Stimulated activated CD8-positive, alpha-beta memory T cell treated with anti-CD3 and anti-CD28 coated beads, Interleukin-2, amount 100 ng/mL, for 48 hours (primary cell): Measurements from ENCODE around the gene OR9Q1.

Experiments used
- DNase-seq, 2 donors: peaks; one replicate each; pipeline ENCODE4 v3.0.0-alpha.2; 2020; ENCODE audit warnings: low read depth in 2 of 2

The OR9Q1 gene

DNA sequence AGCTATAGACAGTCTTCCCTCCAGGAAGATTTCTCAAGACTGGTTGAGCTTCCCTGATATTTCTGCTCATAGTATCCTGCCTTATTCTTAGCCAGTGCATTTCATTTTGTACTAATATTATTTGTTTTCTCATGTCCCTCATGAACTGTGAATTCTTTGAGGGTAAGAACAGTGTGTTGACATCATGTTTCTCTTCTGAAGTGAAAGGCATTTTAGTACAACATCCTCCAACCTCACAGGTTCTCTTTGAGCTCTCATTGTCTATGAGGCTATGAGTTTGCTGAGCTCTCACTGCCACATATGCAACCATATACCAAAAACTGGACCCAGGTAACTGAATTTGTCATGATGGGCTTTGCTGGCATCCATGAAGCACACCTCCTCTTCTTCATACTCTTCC lies 7.0 kb downstream of the OR9Q1 start, which contains the start of gene OR6Q1:
Gene OR6Q1 (plus strand): TSS at position 301 of the 400 bp plus-strand sequence. CDS start 0 bp downstream, at position 301.
- no peak for DNase-seq

DNA sequence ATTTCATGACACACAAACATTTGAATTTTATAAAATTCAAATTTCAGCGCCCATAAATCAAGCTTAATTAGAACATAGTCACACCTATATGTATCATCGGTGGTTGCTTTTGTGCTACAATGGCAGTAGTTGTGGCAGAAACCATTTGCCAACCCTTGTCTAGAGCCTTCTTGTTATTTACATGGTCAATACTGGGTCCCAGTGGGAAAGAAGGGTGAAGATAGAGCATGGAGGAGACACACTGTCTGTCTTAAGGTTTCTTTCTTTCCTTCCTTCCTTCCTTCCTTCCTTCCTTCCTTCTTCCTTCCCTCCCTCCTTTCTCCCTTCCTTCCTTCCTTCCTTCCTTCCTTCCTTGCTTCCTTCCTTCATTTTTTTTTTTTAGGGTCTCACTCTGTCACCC lies 10.8 kb downstream of the OR9Q1 start:
- no peak for DNase-seq

GRCh38 chr11:58039589-58039988 lies 15.9 kb downstream of the OR9Q1 start:
- DNase-seq = no peak

GRCh38 chr11:58043379-58043778 lies 19.7 kb downstream of the OR9Q1 start:
- no peak for DNase-seq

DNA sequence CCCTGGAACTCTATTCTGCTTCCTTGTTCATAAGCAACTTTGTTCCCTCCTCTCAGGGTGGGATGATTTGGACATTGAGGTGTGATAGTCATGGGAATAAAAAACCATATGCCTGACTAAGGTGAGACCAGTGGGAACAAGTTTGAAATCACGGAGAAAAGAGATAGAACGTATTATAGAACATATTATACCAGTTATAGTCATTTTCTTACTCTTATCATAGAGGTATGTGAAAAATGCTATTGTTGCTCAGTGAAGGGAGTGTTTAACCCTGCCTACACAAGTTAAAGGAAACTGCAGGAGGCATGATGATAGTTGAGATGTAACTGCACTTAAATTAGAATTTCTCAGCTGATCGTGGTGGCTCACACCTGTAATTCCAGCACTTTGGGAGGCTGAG lies 22.6 kb downstream of the OR9Q1 start:
- no peak for DNase-seq

GRCh38 chr11:58047818-58048217 lies 24.1 kb downstream of the OR9Q1 start:
- DNase-seq = no peak

DNA sequence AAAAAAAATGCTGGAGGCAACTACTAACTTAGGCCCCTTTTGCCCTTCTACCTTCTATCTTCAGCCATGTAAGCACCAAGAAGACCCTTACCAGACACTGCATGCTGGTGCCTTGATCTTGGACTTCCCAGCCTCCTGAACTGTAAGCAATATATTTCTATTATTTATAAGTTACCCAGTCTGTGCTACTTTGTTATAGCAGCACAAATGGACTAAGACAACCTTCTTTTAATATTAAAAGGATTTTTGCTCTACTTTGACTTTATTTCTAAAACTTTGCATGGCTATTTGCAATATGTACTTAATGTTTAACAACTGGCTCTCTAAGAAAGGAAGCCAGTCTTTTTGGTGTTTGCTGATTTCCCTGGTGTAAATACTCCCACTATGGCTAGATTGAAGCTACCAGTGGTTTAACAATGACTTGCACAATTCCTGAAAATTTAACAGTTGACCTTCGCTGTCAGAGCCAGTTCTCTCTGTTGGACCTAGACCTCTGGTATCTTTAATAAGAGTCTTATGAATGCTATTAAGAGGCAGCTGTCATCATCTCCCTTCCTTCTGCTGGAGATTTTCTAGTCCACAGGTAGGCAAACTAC lies 32.2 kb downstream of the OR9Q1 start:
- no peak for DNase-seq

GRCh38 chr11:58057481-58057880 lies 33.8 kb downstream of the OR9Q1 start:
- no peak for DNase-seq

GRCh38 chr11:58058276-58059006 lies 34.8 kb downstream of the OR9Q1 start:
- DNase-seq = no peak

DNA sequence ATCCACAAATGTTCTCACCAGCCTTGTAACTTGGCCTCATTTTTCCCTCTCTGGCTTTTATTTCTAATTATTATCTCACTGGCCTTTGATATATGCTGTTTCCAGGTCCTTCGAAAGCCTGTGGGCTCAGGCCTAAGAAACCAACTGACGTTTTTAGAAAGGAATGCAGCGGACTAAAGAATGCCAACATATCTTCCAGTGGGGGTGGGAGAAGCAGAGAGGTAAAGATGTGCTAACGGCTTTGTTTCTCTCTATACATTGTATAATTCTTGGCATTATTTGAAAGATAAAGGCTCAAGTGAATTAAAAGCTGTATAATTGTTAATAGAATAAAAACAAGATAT lies 35.3 kb downstream of the OR9Q1 start:
- no peak for DNase-seq

DNA sequence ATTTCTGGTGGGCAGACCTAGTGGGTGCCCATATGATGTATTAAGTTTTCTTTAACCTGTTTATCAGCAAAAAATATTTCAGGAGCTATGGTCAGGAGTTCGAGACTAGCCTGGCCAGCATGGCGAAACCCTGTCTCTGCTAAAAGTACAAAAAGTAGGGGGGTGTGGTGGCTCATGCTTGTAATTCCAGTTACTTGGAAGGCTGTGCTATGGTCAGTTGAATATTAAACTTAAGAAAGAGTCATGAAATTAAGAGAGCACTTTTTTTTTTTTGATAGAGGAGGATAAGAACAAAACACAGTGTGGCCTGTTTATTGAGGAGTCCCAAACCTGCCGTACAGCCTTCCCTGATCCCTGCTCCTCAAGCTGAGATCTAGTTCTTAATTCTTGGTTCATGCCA lies 36.9 kb downstream of the OR9Q1 start:
- DNase-seq = no peak

- DNase-seq = no peak
Measured at GRCh38 chr11:58060939-58061672, 37.4 kb downstream of the OR9Q1 start.

GRCh38 chr11:58061813-58062212 lies 38.1 kb downstream of the OR9Q1 start:
- no peak for DNase-seq

DNA sequence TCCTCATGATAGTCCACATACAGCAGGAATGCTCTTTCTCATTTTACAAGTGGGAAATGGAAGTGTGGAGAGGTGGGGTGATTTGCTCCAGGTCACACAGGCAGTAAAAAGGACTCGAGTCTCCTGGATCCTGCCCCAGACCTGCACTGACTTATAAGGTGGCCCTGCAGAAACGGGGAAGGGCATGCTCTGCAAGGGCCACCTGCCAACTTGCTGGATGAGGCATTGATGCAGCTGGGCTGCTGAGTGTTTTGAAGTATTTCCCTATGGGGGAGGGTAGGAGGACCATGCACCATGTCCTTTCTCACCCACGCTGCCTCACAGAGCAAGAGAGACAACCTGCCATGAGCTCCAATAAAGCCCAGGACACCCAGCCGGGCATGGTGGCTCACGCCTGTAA lies 44.0 kb downstream of the OR9Q1 start:
- DNase-seq = no peak

- no peak for DNase-seq
Measured at GRCh38 chr11:58068655-58069054, 45.0 kb downstream of the OR9Q1 start.

DNA sequence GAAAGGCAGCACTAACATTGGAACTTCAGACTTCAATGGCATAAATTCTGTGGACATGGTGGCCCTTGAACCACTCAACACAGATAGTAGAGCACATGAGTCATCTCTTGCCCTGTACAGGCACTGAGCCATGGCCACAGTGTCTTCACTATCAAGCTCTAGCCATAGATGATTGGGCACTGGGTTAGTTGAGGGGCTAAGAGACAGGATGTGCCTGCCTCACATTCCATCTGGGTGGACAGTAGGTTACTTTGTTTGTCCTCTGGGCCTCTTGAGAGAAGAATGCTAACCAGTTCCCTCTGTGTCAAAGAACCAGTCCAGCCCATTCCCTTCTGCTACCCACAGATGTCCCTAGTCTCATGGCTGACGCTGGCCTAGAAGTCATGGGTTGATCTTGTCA lies 46.9 kb downstream of the OR9Q1 start:
- DNase-seq = no peak

DNA sequence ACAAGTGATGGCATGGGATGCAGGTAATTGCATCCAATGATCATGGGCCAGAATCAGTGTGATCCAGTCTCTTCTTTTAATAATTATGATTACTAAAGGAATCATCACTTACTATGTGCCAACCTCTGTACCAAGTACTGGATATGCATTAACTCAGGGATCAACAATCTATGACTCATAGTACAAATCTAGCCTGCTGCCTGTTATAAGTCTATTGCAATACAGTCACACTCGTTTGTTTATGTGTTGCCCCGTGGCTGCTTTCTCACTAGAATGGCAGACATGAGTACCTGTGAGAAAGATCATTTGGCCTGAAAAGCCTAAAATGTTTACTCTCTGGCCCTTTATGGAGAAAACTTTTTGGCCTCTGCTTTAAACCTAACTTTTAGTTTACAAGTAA lies 52.1 kb downstream of the OR9Q1 start:
- no peak for DNase-seq

GRCh38 chr11:58086528-58086927 lies 62.8 kb downstream of the OR9Q1 start:
- DNase-seq = no peak

DNA sequence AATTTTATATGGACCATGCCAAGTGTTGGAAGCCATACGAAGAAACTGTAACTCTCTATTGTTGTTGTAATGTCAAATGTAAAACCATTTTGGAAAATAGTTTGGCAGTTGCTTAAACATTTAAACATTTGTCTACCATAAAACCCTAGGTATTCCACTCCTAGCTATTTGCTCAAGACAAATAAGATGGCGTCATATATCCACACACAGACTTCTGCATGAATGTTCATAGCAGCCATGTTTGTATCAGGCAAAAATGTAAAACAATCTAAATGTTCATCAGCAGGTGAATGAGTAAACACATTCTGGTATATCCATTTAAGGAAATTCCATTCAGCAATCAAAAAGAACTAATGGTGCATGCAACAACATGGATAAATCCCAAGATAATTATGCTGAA lies 73.8 kb downstream of the OR9Q1 start:
- no peak for DNase-seq

- DNase-seq = no peak
Measured at GRCh38 chr11:58121096-58121495, 97.4 kb downstream of the OR9Q1 start.

- no peak for DNase-seq
Measured at GRCh38 chr11:58125469-58125868, 101.8 kb downstream of the OR9Q1 start, which contains the start of gene OR9I1. Gene OR9I1, minus strand, starts transcription at chr11:58125530. Its CDS starts 6,086 bp downstream, at chr11:58119444.

DNA sequence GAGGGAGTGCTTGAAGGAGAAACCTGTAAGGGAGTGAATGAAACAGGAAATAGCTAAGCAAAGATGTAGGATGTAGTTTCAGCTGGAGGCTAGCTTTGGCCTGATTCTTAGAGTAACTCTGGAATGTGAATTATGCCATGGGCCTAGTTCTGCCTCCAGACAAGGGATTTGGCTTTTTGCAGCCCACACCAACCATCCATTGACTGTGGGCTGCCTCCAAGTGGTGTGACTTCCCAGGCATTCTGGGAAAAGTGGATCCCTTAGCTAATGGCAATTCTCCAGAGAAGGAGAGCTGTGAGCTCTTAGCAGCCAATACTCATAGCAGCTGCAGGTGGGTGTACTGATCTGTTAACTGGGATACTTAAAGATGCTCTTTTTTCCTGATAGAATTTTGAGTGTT lies 103.7 kb downstream of the OR9Q1 start:
- no peak for DNase-seq
